CD4-positive, alpha-beta memory T cell (primary cell): ENCODE measurements around the gene OSBP. TPM values are rescaled to one million over a fixed set of nuclear protein-coding genes. Genes with fewer than 3 reads are reported as not detected.
"Not testable (repeated sequence)": the region's sequence is repeated elsewhere in the genome, so short reads cannot be mapped to it uniquely, and the experiment has no call there.

Source experiments
- CTCF ChIA-PET: fragments of 350-600 bp; sonication (Branson Sonifier 250); formaldehyde crosslinking; loops from one replicate; lab custom pipeline; 2021; ENCODE audit warnings: inconsistent platforms; ENCODE audit not compliant: partially characterized antibody; lab: Charles Lee
- POLR2A ChIA-PET: fragments of 350-600 bp; sonication (Branson Sonifier 250); formaldehyde crosslinking; loops from one replicate; lab custom pipeline; 2021; ENCODE audit not compliant: partially characterized antibody; lab: Charles Lee
- DNase-seq, 5 donors: peaks; one replicate each; pipeline versions ENCODE4 v3.0.0 to v3.0.0-alpha.2; 2020 to 2022; ENCODE audit warnings: mixed read lengths in 1 of 5
- H3K27ac ChIP-seq: one replicate; pipeline ENCODE4 v1.7.0; 2013; ENCODE audit warnings: low read depth, low read length
- H3K27me3 ChIP-seq: 2 replicates; pipeline ENCODE4 v1.7.0; 2013; ENCODE audit warnings: mild to moderate bottlenecking, low read length, moderate library complexity; ENCODE audit not compliant: insufficient read depth
- H3K36me3 ChIP-seq: 2 replicates; pipeline ENCODE4 v1.7.0; 2013; ENCODE audit warnings: mild to moderate bottlenecking, low read length, moderate library complexity; ENCODE audit not compliant: insufficient read depth
- H3K4me1 ChIP-seq: 2 replicates; pipeline ENCODE4 v1.7.0; 2013; ENCODE audit warnings: mild to moderate bottlenecking, low read length, moderate library complexity; ENCODE audit not compliant: insufficient read depth
- H3K4me3 ChIP-seq, 2 donors: one replicate each; pipeline ENCODE4 v1.7.0; 2013; ENCODE audit warnings: low read length in 2 of 2, mild to moderate bottlenecking in 1 of 2
- H3K9me3 ChIP-seq, 2 donors: one replicate each; pipeline ENCODE4 v1.7.0; 2013; ENCODE audit warnings: low read length in 2 of 2, control low read depth in 1 of 2; ENCODE audit not compliant: control insufficient read depth in 1 of 2
- H3K27ac Mint-ChIP-seq, 7 donors: one replicate each; pipeline ENCODE4 v1.8.0; 2020 to 2021; ENCODE audit warnings: mixed read lengths in 7 of 7, mild to moderate bottlenecking in 6 of 7, inconsistent platforms in 3 of 7, moderate library complexity in 3 of 7
- H3K27me3 Mint-ChIP-seq, 2 donors: one replicate each; pipeline ENCODE4 v1.8.0; 2020 to 2021; ENCODE audit warnings: mixed read lengths in 2 of 2
- H3K36me3 Mint-ChIP-seq, 2 donors: one replicate each; pipeline ENCODE4 v1.8.0; 2020 to 2021; ENCODE audit warnings: mixed read lengths in 2 of 2, inconsistent platforms in 1 of 2, mild to moderate bottlenecking in 1 of 2
- H3K4me1 Mint-ChIP-seq, 4 donors: one replicate each; pipeline ENCODE4 v1.8.0; 2020 to 2021; ENCODE audit warnings: mixed read lengths in 4 of 4, mild to moderate bottlenecking in 1 of 4
- H3K4me3 Mint-ChIP-seq, 8 donors: one replicate each; pipeline ENCODE4 v1.8.0; 2020 to 2021; ENCODE audit warnings: mixed read lengths in 8 of 8, mild to moderate bottlenecking in 7 of 8, moderate library complexity in 6 of 8, inconsistent platforms in 3 of 8
- H3K9me3 Mint-ChIP-seq, 8 donors: one replicate each; pipeline ENCODE4 v1.8.0; 2020 to 2021; ENCODE audit warnings: mixed read lengths in 8 of 8, mild to moderate bottlenecking in 5 of 8, inconsistent platforms in 3 of 8, moderate library complexity in 1 of 8
- intact Hi-C: fragments of 100-400 bp; cut with micrococcal nuclease; formaldehyde crosslinking; loops from one replicate; pipeline ENCODE4 v1.15.1; 2023
- polyA plus RNA-seq, 2 donors: library from polyadenylated mRNA; unstranded; fragments of 300-500 nt; fragmentation: Illumina TruSeq; gene quantifications; one replicate each; pipeline ENCODE4 v1.2.3, GENCODE V29; 2021
- total RNA-seq, 2 experiments: library from RNA; stranded (reverse); gene quantifications; one replicate each; pipeline ENCODE4 v1.2.3, GENCODE V29; 2021

Gene OSBP
- total and polyA plus RNA-seq, 4 experiments from 2014 or later = 17.4 to 55.6 (median 48.4) TPM

DNA sequence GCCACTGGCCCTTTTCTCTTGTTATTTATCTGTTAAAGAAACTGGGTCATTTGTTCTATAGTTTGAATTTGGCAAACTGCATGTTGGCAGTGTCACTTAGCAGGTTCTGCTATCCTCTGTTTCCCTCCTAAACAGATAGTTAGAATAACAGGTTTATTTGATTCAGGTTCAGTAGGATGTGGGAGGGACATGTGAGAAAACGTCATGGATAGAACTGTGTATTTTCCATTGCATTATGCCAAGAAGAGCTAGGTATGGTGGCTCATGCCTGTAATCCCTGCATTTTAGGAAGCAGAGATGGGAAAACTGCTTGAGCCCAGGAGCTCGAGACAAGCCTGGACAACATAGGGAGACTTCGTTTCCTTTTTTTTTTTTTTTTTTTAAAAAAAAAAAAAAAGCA lies 29.0 kb upstream of the OSBP start:
- ChIA-PET CTCF (interaction anchor here (0.6 kb wide), 1 partner anchor 32 kb away, joined by 3 read pairs; no protein-coding TSS in a partner anchor), POLR2A (no interaction called here)
- Mint-ChIP-seq H3K4me1 (peaks cover 0 to 1% (median 0%) of the 10 kb centered on the region in 4 donors), H3K4me3 (no peak overlapping the region), H3K27me3 (no peaks in the 10 kb centered on the region), H3K27ac (peak overlapping the region in 2 of 7 donors; percentile 8 to 42), H3K9me3 (no peaks in the 10 kb centered on the region), H3K36me3 (peaks cover 57 to 81% of the 10 kb centered on the region in 2 donors)
- no peaks in the 10 kb centered on the region for H3K27me3 ChIP-seq
- H3K4me3 ChIP-seq = no peak overlapping the region
- no peaks in the 10 kb centered on the region for H3K4me1 ChIP-seq
- no peaks in the 10 kb centered on the region for H3K9me3 ChIP-seq
- intact Hi-C loops = no loop called here
- DNase-seq = no peak
- H3K36me3 ChIP-seq = peaks cover 68% of the 10 kb centered on the region
- no peak overlapping the region for H3K27ac ChIP-seq

DNA sequence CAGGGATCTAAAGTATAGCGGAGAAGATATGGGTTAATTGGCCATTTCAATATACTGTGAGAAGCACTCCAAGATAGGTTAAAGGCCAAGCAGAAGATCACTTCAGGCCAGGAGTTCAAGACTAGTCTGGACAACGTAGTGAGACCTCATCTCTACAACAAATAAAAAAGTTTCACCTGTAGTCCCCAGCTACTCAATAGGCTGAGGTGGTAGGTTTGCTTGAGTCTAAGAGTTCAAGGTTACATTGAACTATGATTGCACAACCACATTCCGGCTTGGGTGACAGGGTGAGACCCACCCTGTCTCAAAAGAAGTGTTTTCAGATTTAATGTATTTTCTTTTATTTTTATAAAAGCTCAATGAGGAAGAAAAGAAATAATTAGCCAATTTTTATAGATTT lies 27.8 kb upstream of the OSBP start:
- Mint-ChIP-seq H3K27ac (no peak overlapping the region), H3K9me3 (no peaks in the 10 kb centered on the region), H3K36me3 (peaks cover 57 to 81% of the 10 kb centered on the region in 2 donors), H3K4me3 (no peak overlapping the region), H3K27me3 (no peaks in the 10 kb centered on the region), H3K4me1 (no peaks in the 10 kb centered on the region)
- Histone ChIP-seq H3K4me3 (no peak overlapping the region), H3K9me3 (no peaks in the 10 kb centered on the region), H3K27ac (no peak overlapping the region), H3K36me3 (peaks cover 68% of the 10 kb centered on the region), H3K4me1 (no peaks in the 10 kb centered on the region), H3K27me3 (no peaks in the 10 kb centered on the region)
- CTCF ChIA-PET = no interaction called here
- intact Hi-C loops = no loop called here
- POLR2A ChIA-PET = no interaction called here
- no peak for DNase-seq

GRCh38 chr11:59641156-59641555 lies 25.6 kb upstream of the OSBP start:
- no peak for DNase-seq
- peaks cover 65 to 83% of the 10 kb centered on the region in 2 donors for H3K36me3 Mint-ChIP-seq

DNA sequence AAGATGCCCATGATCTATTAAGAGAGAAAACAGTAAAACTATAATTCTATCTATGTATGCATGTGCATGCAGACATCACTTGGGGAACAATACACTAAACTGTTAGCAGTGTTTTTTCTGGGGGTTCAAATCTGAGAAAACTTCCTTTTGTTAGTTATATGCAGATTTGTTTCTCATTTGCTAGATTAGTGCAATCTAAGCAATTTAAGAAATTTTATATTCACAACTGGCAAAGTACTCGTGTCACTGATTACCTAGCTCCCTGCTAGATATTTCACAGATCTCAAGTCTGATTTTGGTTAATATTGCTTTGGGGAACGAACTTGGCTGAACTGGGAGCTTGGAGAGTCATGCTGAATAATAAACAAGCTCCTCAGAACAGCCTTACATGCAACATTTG lies 14.9 kb upstream of the OSBP start:
- H3K4me1 Mint-ChIP-seq = no peaks in the 10 kb centered on the region
- ChIA-PET CTCF (no interaction called here), POLR2A (interaction anchor here (1.0 to 1.3 kb wide), 2 partner anchors 15 to 17 kb away, joined by 3 to 4 read pairs; partner anchors contain the start of gene OSBP)
- Histone ChIP-seq H3K27ac (no peak overlapping the region), H3K9me3 (no peaks in the 10 kb centered on the region), H3K4me3 (no peak overlapping the region), H3K4me1 (no peaks in the 10 kb centered on the region), H3K36me3 (no peaks in the 10 kb centered on the region), H3K27me3 (no peaks in the 10 kb centered on the region)
- H3K9me3 Mint-ChIP-seq = no peaks in the 10 kb centered on the region
- H3K27ac Mint-ChIP-seq = no peak overlapping the region
- H3K27me3 Mint-ChIP-seq = no peaks in the 10 kb centered on the region
- no peak overlapping the region for H3K4me3 Mint-ChIP-seq
- intact Hi-C loops = no loop called here
- no peak for DNase-seq
- peaks cover 3 to 8% of the 10 kb centered on the region in 2 donors for H3K36me3 Mint-ChIP-seq

More at GRCh38 chr11:59641156-59641555, 25.6 kb upstream of the OSBP start:
- Histone ChIP-seq H3K36me3 (peaks cover 62% of the 10 kb centered on the region), H3K4me3 (no peak overlapping the region), H3K27ac (no peak overlapping the region), H3K4me1 (no peaks in the 10 kb centered on the region), H3K9me3 (no peaks in the 10 kb centered on the region), H3K27me3 (no peaks in the 10 kb centered on the region)
- no peak overlapping the region for H3K4me3 Mint-ChIP-seq
- H3K9me3 Mint-ChIP-seq = no peaks in the 10 kb centered on the region
- H3K27me3 Mint-ChIP-seq = no peaks in the 10 kb centered on the region
- CTCF ChIA-PET = no interaction called here
- H3K27ac Mint-ChIP-seq = no peak overlapping the region
- H3K4me1 Mint-ChIP-seq = no peaks in the 10 kb centered on the region
- intact Hi-C loops = no loop called here
- POLR2A ChIA-PET = no interaction called here

DNA sequence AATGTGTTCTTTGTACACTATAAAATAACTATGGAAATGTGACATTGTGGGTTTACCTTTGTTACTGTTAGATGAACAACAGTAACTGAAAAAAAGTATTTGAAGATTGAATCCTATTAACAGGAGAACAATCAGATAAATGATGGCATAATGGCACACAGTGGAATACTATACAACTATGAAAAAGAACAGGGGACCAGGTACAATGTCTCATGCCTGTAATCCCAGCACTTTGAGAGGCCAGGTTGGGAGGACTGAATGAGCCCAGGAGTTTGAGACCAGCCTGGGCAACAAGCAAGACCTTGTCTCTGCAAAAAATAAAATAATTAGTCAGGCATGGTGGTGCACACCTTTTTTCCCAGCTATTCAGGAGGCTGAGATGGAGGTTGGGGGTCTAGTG lies 14.4 kb upstream of the OSBP start:
- no peak overlapping the region for H3K4me3 ChIP-seq
- H3K27me3 ChIP-seq = no peaks in the 10 kb centered on the region
- Mint-ChIP-seq H3K36me3 (peaks cover 3 to 8% of the 10 kb centered on the region in 2 donors), H3K27me3 (no peaks in the 10 kb centered on the region), H3K27ac (no peak overlapping the region), H3K4me1 (no peaks in the 10 kb centered on the region), H3K4me3 (no peak overlapping the region), H3K9me3 (no peaks in the 10 kb centered on the region)
- no peaks in the 10 kb centered on the region for H3K9me3 ChIP-seq
- H3K27ac ChIP-seq = no peak overlapping the region
- no peak for DNase-seq
- H3K36me3 ChIP-seq = no peaks in the 10 kb centered on the region
- H3K4me1 ChIP-seq = no peaks in the 10 kb centered on the region
- intact Hi-C loops = no loop called here
- CTCF ChIA-PET = no interaction called here
- POLR2A ChIA-PET = interaction anchor here (1.0 to 1.4 kb wide), 3 partner anchors 15 to 39 kb away, joined by 3 to 5 read pairs (median 4); partner anchors contain the start of genes OSBP and PATL1

- H3K27ac ChIP-seq, H3K9me3 ChIP-seq, H3K27me3 Mint-ChIP-seq, H3K4me3 ChIP-seq, POLR2A ChIA-PET, H3K4me1 Mint-ChIP-seq, intact Hi-C loops, H3K4me1 ChIP-seq, H3K27ac Mint-ChIP-seq, H3K9me3 Mint-ChIP-seq, DNase-seq, H3K36me3 Mint-ChIP-seq, H3K36me3 ChIP-seq, H3K27me3 ChIP-seq, CTCF ChIA-PET, H3K4me3 Mint-ChIP-seq: not testable (repeated sequence)
Measured at GRCh38 chr11:59626969-59627368, 11.4 kb upstream of the OSBP start.

DNA sequence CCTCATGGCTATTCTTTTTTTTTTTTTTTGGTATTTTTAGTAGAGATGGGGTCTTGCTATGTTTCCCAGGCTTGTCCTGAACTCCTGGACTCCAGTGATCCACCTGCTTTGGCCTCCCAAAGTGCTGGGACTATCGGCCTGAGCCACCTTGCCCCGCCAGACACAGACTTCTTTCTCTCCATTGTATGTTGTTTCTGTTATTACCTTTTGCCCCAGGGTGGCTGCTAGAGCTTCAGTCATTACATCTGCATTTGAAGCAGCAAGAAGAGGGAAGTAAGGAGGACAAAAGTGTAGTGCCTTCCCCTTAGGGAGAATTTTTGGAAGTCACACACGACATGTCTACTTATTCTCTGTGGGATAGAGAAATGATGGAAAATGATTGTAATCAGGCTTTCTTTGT lies 10.1 kb upstream of the OSBP start:
- intact Hi-C loops = no loop called here
- Histone ChIP-seq H3K27ac (no peak overlapping the region), H3K27me3 (no peaks in the 10 kb centered on the region), H3K9me3 (no peaks in the 10 kb centered on the region), H3K4me1 (no peaks in the 10 kb centered on the region), H3K4me3 (no peak overlapping the region), H3K36me3 (no peaks in the 10 kb centered on the region)
- ChIA-PET POLR2A (no interaction called here), CTCF (no interaction called here)
- Mint-ChIP-seq H3K27ac (no peak overlapping the region), H3K9me3 (no peaks in the 10 kb centered on the region), H3K4me3 (no peak overlapping the region), H3K27me3 (no peaks in the 10 kb centered on the region), H3K4me1 (no peaks in the 10 kb centered on the region), H3K36me3 (peaks cover 0 to 12% of the 10 kb centered on the region in 2 donors)
- DNase-seq = no peak
